Measurements from ENCODE around the gene LOXL3. TPM values are rescaled to one million over a fixed set of nuclear protein-coding genes. Genes with fewer than 3 reads are reported as not detected.

The LOXL3 gene
- total and polyA plus RNA-seq, 2 of the 8 experiments (the other 6 are each of a cell fraction or from before 2014, with no cell fraction given): 22.4 to 27.2 TPM

GRCh38 chr2:74537140-74537539, 16.6 kb downstream of the LOXL3 start:
- Histone ChIP-seq H3K36me3 (ENCODE audit: control insufficient read depth in 2 of 4, insufficient read depth in 4 of 4, low read length in 3 of 4) (peaks cover 2 to 17% (median 8%) of the 10 kb centered on the region in 4 experiments; a peak in 7 of 8 replicates), H3K14ac (ENCODE audit: insufficient read length) (no peak overlapping the region), H4K8ac (ENCODE audit: extremely low read depth, insufficient read depth, low read length) (no peak overlapping the region), H3K56ac (replicated peaks; ENCODE audit: insufficient read length, low read depth, low read length) (no peak overlapping the region), H3K79me2 (ENCODE audit: control insufficient read depth in 1 of 2, insufficient read depth in 2 of 2, low read length in 2 of 2) (no peaks in the 10 kb centered on the region), H3K9ac (replicated peaks in 1 of 4; ENCODE audit: extremely low read depth in 1 of 4, low read depth in 3 of 4, low read length in 3 of 4) (no peak overlapping the region), H2BK5ac (ENCODE audit: low read depth, low read length) (no peak overlapping the region), H3K18ac (ENCODE audit: extremely low read depth, low read length) (no peak overlapping the region), H2AFZ (ENCODE audit: low read length) (no peak overlapping the region), H3K4me2 (ENCODE audit: insufficient read depth in 1 of 2, low read depth in 2 of 2, low read length in 2 of 2) (no peak overlapping the region), H3K27ac (ENCODE audit: low read depth, low read length) (no peak overlapping the region), H2AK5ac (ENCODE audit: low read depth, low read length) (no peak overlapping the region), H4K5ac (ENCODE audit: insufficient read length, low read depth, low read length) (no peak overlapping the region), H2BK12ac (ENCODE audit: low read depth, low read length) (no peak overlapping the region), H4K20me1 (replicated peaks in 1 of 2; ENCODE audit: control insufficient read depth in 1 of 2, insufficient read depth in 2 of 2, low read length in 2 of 2) (peaks cover 3 to 10% of the 10 kb centered on the region in 2 experiments), H3K27me3 (replicated peaks in 1 of 4; ENCODE audit: control insufficient read depth in 3 of 4, extremely low read depth in 1 of 4, insufficient read depth in 3 of 4, low read length in 3 of 4) (no peaks in the 10 kb centered on the region), H3K23ac (ENCODE audit: insufficient read length) (no peak overlapping the region), H2BK15ac (ENCODE audit: low read length) (no peak overlapping the region), H3K9me3 (ENCODE audit: insufficient read depth in 2 of 2, low read depth in 1 of 2, low read length in 1 of 2) (no peaks in the 10 kb centered on the region), H3K4me3 (ENCODE audit: extremely low read depth in 1 of 4, insufficient read depth in 2 of 4, low read depth in 3 of 4, low read length in 4 of 4) (no peak overlapping the region), H3K4ac (replicated peaks; ENCODE audit: insufficient read length, low read depth, low read length) (no peak overlapping the region), H3K79me1 (ENCODE audit: low read depth, low read length) (no peaks in the 10 kb centered on the region), H4K91ac (replicated peaks; ENCODE audit: insufficient read length, low read length) (no peak overlapping the region), H2BK20ac (ENCODE audit: low read length) (no peak overlapping the region), H2BK120ac (replicated peaks; ENCODE audit: low read depth, low read length) (no peak overlapping the region), H3K4me1 (replicated peaks in 1 of 4; ENCODE audit: control insufficient read depth in 3 of 4, insufficient read depth in 4 of 4, low read length in 3 of 4) (no peaks in the 10 kb centered on the region; a peak in 1 of 7 replicates), H3K23me2 (ENCODE audit: low read depth, low read length) (no peaks in the 10 kb centered on the region; the same call in 1 of the 2 replicates)
- WGBS, 2 experiments (ENCODE audit: extremely low coverage in 1 of 2, insufficient coverage in 1 of 2, insufficient read length in 1 of 2, insufficient replicate concordance in 2 of 2, low coverage in 1 of 2, low lambda C conversion rate in 2 of 2, missing lambda C conversion rate in 1 of 2): 78% methylated on average over 4 of the region's 4 CpGs; no CpG with 5 or more reads in 1 of the 2 experiments
- DNase-seq (ENCODE audit: low read depth in 1 of 2, low spot score in 2 of 2): no peak
- ChIA-PET CTCF (ENCODE audit: partially characterized antibody) (no interaction called here), POLR2A (ENCODE audit: partially characterized antibody) (interaction anchor here (1.2 kb wide), 1 partner anchor 18 kb away, joined by 3 read pairs; no protein-coding TSS in a partner anchor)
- FAIRE-seq: no peak
- TF ChIP-seq CBX5 (IDR thresholded peaks at IDR 0.05; ENCODE audit: low read depth, low read length) (no peak), EGR1 (IDR thresholded peaks at IDR 0.05; ENCODE audit: borderline replicate concordance, low read depth, low read length) (no peak), TBP (IDR thresholded peaks at IDR 0.05; ENCODE audit: low read depth, low read length) (no peak), RFX5 (IDR thresholded peaks at IDR 0.05; ENCODE audit: borderline replicate concordance, low read depth, low read length) (no peak), FOSL1 (IDR thresholded peaks at IDR 0.05; ENCODE audit: insufficient read depth, low read depth, low read length) (no peak), E2F6 (IDR thresholded peaks at IDR 0.05) (no peak), NRF1 (IDR thresholded peaks at IDR 0.05; ENCODE audit: low read depth, low read length) (no peak)
